ENCODE results near the gene TSHZ2.

Gene TSHZ2

GRCh38 chr20:53338716-53339115 is 366.6 kb downstream of the TSHZ2 start:
- TF ChIP-seq CTCF (IDR thresholded peaks at IDR 0.05), result no peak

GRCh38 chr20:53342429-53342828 is 370.3 kb downstream of the TSHZ2 start:
- TF ChIP-seq CTCF (IDR thresholded peaks at IDR 0.05), result no peak

- TF ChIP-seq CTCF (IDR thresholded peaks at IDR 0.05), result no peak
Observed at GRCh38 chr20:53343448-53343847, 371.3 kb downstream of the TSHZ2 start.

- no peak for TF ChIP-seq CTCF (IDR thresholded peaks at IDR 0.05)
Observed at GRCh38 chr20:53344891-53345290, 372.7 kb downstream of the TSHZ2 start.

GRCh38 chr20:53345536-53346334 is 373.6 kb downstream of the TSHZ2 start:
- no peak for TF ChIP-seq CTCF (IDR thresholded peaks at IDR 0.05)

- no peak for TF ChIP-seq CTCF (IDR thresholded peaks at IDR 0.05)
Observed at GRCh38 chr20:53346335-53346648, 374.1 kb downstream of the TSHZ2 start.

GRCh38 chr20:53349730-53350129 is 377.6 kb downstream of the TSHZ2 start:
- TF ChIP-seq CTCF (IDR thresholded peaks at IDR 0.05), result no peak
